ENCODE data around the gene RRN3. TPM values are rescaled to one million over a fixed set of nuclear protein-coding genes. Genes with fewer than 3 reads are reported as not detected.
A peak's percentile ranks its signal among the peaks of the same experiment; 100 is the strongest.
"Not testable (repeated sequence)": the region's sequence is repeated elsewhere in the genome, so short reads cannot be mapped to it uniquely, and the experiment has no call there.

RRN3 gene
- total RNA-seq, 6 experiments from 2014 or later: 13.0 to 20.4 (median 16.2) TPM

- intact Hi-C loops (cut with DNase I): no loop called here
- Histone ChIP-seq H3K9me3 (no peaks in the 10 kb centered on the region), H3K4me3 (no peak overlapping the region), H3K4me1 (peaks cover 0 to 39% (median 13%) of the 10 kb centered on the region in 4 donors), H3K27ac (peak overlapping the region in 1 of 3 donors; percentile 12), H3K36me3 (no peaks in the 10 kb centered on the region), H3K27me3 (no peaks in the 10 kb centered on the region)
- ATAC-seq (no peak), DNase-seq (no peak)
- TF ChIP-seq CTCF (IDR thresholded peaks at IDR 0.05) (no peak), POLR2A (IDR thresholded peaks at IDR 0.05) (no peak)
- 64% methylated on average over 10 of the region's 10 CpGs for WGBS (ENCODE audit: insufficient coverage, low coverage, low lambda C conversion rate, missing lambda C conversion rate)
These were observed 41.2 kb downstream of the RRN3 start for GRCh38 chr16:15052747-15053476.

DNA sequence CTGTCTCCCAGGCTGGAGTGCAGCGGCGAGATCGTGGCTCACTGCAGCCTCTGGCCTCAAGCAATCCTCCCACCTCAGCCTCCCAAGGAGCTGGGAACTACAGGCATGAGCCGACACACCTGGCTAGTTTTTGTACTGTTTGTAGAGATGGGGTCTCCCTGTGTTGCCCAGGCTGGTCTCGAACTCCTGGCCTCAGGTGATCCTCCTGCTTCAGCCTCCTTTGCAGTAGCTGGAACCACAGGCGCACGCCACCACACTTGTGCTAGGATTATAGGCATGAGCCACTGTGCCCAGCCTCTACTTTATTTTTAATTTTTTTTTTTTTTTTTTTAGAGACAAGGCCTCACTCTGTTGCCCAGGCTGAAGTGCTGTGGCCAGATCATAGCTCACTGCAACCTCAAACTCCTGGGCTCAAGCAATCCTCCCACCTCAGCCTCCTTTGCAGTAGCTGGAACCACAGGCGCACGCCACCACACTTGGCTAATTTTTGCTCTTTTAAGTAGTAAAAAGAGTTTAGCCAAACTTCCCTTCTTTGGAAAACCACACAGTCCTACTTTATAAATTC lies 42.6 kb downstream of the RRN3 start:
- no peak for DNase-seq
- no peak overlapping the region for H3K4me3 ChIP-seq
- TF ChIP-seq CTCF (IDR thresholded peaks at IDR 0.05) (no peak), POLR2A (IDR thresholded peaks at IDR 0.05) (no peak)
- no peaks in the 10 kb centered on the region for H3K36me3 ChIP-seq
- ATAC-seq: no peak
- intact Hi-C loops (cut with DNase I): no loop called here
- H3K4me1 ChIP-seq: peaks cover 0 to 25% (median 9%) of the 10 kb centered on the region in 4 donors
- no peak overlapping the region for H3K27ac ChIP-seq
- WGBS (ENCODE audit: insufficient coverage, low coverage, low lambda C conversion rate, missing lambda C conversion rate): 93% methylated on average over 8 of the region's 9 CpGs
- H3K27me3 ChIP-seq: no peaks in the 10 kb centered on the region
- no peaks in the 10 kb centered on the region for H3K9me3 ChIP-seq

- peaks cover 0 to 22% (median 11%) of the 10 kb centered on the region in 4 donors for H3K4me1 ChIP-seq
These were observed 43.6 kb downstream of the RRN3 start for GRCh38 chr16:15050440-15050839.

GRCh38 chr16:15049581-15050180 lies 44.4 kb downstream of the RRN3 start:
- Histone ChIP-seq H3K36me3 (no peaks in the 10 kb centered on the region), H3K9me3 (no peaks in the 10 kb centered on the region), H3K27ac (no peak overlapping the region), H3K4me3 (no peak overlapping the region), H3K4me1 (peaks cover 0 to 22% (median 11%) of the 10 kb centered on the region in 4 donors), H3K27me3 (no peaks in the 10 kb centered on the region)
- ATAC-seq (no peak), DNase-seq (no peak)
- 63% methylated on average over 2 of the region's 3 CpGs for WGBS (ENCODE audit: insufficient coverage, low coverage, low lambda C conversion rate, missing lambda C conversion rate)
- TF ChIP-seq CTCF (IDR thresholded peaks at IDR 0.05) (no peak), POLR2A (IDR thresholded peaks at IDR 0.05) (no peak)
- intact Hi-C loops (cut with DNase I): no loop called here

More at GRCh38 chr16:15050440-15050839, 43.6 kb downstream of the RRN3 start:
- H3K9me3 ChIP-seq; H3K36me3 ChIP-seq; H3K4me3 ChIP-seq; ATAC-seq; H3K27me3 ChIP-seq; DNase-seq; intact Hi-C loops (cut with DNase I); H3K27ac ChIP-seq: not testable (repeated sequence)
- WGBS (ENCODE audit: insufficient coverage, low coverage, low lambda C conversion rate, missing lambda C conversion rate): 100% methylated on average over 1 of the region's 1 CpG
